HG02973 (cell line): ENCODE results near the gene LEUTX.
A peak's percentile ranks its signal among the peaks of the same experiment; 100 is the strongest.

Source experiments
- ATAC-seq: cut with Tn5 transposase; IDR thresholded peaks from one replicate; pipeline ENCODE4 v1.9.1; 2021; ENCODE audit warnings: moderate library complexity; ENCODE audit not compliant: unreplicated experiment

LEUTX gene

GRCh38 chr19:39820696-39821095, 42.0 kb downstream of the LEUTX start:
- no peak for ATAC-seq

- no peak for ATAC-seq
Observed at GRCh38 chr19:39823686-39824085, 45.0 kb downstream of the LEUTX start.

GRCh38 chr19:39824143-39825092, 45.8 kb downstream of the LEUTX start:
- peak; percentile 79 for ATAC-seq

GRCh38 chr19:39825093-39825463, 46.4 kb downstream of the LEUTX start:
- no peak for ATAC-seq

GRCh38 chr19:39825531-39826076, 47.0 kb downstream of the LEUTX start:
- ATAC-seq: no peak

GRCh38 chr19:39826311-39826945, 47.8 kb downstream of the LEUTX start:
- ATAC-seq: no peak

DNA sequence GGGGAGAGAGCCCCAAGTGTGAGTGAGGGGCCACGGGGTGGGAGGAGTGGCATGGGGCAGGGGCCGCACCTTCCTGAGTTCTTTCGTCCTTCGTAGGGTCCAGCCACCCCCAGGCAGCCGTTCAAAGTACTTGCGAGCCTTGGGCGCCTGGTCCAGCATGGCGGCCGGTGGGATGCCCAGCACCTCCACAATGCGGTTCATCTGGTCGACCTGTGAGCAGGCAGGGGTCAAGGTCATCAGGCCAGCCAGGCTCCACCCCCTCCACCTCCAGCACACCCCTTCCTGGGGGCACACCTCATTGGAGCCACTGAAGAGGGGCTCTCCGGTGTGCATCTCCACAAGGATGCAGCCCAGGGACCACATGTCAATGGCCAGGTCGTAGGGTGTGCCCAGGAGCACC, 48.6 kb downstream of the LEUTX start:
- ATAC-seq: no peak

DNA sequence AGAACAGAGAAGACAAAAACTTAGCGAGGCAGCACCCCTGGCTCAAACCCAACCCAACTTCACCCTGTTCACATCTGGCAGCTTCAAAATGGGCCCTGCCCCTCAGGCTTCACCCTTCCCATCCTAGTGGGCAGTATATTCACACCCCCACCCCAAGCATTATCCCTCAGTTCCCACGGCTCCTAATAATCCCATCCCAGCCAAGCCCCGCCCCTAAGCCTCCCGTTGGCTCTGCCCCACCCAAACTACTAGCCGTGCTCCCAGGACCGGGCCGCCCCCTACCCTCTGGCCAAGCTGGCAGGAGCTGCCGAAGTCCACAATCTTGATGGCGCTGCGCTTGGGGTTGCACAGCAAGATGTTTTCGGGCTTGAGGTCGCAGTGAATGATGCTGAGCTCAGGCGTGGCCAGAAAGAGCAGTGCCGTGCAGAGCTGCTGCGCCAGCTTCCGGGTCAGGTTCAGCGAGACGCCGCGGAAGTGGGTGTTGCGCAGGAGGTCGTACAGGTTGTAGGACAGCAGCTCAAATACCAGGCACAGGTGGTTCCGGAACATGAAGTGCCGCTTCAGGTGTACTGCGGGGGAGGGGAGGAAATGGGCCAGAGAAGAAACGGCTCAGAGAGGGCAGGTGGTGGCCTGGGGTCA, 49.5 kb downstream of the LEUTX start:
- ATAC-seq: no peak

DNA sequence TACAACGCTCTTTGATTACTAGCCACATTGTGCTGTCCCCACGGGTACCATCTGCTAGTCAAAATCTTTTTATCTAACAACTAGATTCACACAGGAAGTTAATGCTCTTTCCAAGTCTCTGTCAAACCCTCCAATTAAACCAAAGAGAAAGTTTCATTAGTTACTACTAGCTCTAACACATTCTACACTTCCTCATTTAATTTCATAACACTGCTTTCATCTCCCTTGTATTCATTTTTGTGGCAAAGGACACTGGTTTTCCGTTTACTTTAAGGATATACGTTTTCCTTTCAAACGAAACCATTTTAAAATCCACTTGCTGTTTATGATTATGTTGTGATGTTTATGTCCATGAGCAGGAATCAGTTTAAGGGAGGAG, 50.0 kb downstream of the LEUTX start:
- ATAC-seq: no peak

DNA sequence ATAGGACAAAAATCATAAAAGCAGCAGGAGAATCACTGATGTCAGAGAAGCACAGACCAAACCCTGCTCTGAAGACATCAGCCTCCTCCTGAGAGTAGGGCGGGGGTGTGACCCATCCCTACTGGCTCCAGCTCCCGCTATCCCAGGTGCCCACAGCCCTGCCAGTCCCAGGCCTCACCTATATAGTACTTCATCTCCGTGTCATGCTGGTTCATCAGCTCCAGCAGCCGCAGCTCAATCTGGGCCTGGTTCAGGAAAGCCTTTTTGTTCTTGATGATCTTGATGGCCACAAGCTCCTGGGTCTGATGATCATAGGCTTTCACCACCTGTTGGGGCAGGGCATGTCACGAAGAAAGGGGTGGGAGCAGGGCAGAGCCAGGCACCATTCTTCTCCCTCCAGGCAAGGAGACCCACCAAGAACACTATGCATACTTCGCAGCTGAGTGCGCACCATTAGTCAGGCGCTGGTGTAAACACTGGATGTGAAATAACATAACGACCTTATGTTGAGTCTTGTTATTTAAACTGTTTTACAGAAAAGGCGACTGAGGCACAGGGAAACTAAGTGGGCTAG, 51.1 kb downstream of the LEUTX start:
- ATAC-seq: no peak

- ATAC-seq: no peak
Observed at GRCh38 chr19:39830406-39830805, 51.8 kb downstream of the LEUTX start.

DNA sequence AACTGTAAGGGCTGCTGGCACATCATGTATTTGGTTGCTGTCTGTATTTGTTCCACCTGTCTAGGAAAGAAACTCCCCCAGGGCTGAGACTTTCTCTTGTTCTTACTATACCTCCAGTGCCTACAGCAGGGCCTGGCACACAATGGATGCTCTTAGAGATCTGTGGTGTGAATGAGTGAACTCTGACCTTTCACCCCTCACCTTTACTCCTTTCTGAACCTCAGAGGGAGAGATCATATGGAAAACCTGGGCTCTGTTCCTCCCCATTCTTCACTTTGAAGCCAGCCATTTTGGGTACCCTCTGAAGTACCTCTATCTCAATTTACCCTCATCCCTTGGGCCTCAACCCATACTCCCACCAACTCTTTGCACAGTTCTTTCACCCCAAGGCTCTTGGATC, 52.2 kb downstream of the LEUTX start:
- no peak for ATAC-seq

DNA sequence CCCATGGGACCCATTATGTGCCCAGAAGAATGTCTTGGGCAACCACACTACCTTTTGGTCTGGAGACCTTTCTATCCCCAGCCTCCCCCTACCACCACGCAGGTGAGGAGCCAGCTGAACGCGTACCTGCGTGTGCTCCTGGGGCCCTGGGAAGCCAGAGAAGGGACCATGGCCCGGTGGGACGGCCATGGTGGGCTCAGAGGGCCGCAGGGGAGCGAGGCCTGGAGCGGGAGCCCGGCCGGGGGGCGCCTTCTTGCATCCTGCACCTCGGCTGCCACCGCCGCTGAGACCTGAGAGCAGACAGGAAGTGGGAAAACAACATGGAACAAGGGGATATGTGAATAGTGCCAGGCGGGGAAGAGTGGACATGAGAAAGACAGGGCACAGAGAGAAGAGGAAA, 53.0 kb downstream of the LEUTX start:
- no peak for ATAC-seq

GRCh38 chr19:39832341-39833083, 53.9 kb downstream of the LEUTX start:
- no peak for ATAC-seq

DNA sequence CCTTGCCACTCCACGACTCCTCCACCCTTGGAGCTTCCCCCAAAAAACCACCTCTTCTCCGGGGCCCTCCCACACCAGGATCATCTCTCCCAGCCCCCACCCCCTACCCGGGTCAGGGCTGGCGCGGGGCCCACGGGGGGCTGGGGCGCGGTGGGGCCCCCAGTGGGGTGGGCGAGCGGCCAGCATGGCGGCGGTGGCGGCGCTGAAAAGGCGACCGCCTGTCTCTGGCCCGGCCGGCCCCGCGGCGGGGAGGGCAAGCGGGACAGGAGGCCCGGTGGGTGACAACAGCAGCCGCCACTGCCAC, 54.5 kb downstream of the LEUTX start:
- ATAC-seq: peak; percentile 1

DNA sequence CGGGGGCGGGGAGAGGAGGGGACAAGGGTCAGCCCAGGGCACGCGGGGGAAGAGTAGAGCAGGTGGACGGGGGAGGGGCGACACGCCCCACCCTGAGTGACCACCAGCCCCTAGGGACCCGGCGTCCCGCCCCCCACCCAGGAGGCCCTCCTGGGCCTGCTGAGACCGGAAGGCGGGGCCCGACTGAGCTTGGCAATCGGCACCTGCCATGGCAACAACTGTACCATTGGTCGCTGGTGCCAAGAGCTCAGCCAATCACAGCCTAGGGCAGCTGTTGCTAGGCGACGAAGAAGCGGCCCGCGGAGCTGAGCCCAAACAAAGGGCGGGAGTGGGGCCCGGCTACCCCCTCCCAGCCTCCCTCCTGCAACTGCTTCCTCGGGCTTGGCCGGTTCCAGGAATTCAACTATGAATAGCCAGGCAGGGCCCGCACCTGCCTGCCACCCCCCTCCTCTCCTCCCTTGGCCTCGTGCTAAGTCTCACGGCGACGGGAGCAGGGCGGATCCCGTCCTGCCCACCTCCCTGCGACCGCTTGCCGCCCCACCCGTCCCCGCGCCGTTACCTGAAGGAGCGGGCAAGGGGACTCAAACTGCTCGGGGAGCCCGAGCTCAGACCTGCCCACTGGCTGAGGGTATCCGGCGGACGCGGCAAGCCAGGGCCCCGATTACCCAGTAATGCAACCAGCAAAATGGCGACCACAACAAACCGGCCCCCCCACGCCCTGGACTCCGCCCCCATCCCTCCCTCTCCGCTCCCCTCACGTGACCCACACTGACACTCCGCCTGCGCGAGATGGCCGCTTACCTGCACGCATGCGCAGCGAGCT, 55.0 kb downstream of the LEUTX start, which contains the start of gene DYRK1B:
TSS of gene DYRK1B (minus strand) at position 699 of the 823 bp plus-strand sequence. CDS start 2,295 bp downstream, outside the sequence.
- peak; percentile 78 for ATAC-seq

DNA sequence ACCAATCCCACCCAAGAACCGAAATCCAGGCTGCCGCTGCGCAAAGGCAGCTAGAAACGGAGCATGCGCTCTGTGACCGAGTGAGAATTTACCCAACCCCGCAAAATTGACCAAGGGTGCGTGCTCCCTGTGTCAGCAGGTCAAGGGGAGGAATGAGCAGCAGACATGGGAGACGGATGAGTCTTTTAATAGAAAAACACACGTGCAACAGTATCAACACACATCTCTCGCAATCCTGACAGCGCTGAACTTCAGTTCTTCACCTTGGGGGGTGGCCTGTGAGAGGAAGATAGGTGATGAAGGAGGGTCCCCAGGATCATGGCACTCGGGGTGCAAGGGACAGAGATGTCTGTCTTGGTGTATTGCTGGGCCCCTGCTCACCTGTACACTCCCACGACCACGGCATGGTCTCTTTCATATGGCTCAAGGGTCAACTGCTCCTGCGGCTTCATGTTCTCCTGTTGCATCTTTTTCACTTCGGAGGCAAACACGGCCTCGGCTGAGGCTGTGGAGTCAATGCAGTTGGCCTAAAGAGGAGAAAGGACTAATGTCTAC, 55.7 kb downstream of the LEUTX start:
- no peak for ATAC-seq
